NCI-H1417 treated with DMSO at 0.1 percent for 48 hours (cell line): ENCODE measurements around the gene PROM1.

Experiments
- DNase-seq: peaks from one replicate; lab custom pipeline; 2025; lab: John Stamatoyannopoulos, UW

The PROM1 gene

DNA sequence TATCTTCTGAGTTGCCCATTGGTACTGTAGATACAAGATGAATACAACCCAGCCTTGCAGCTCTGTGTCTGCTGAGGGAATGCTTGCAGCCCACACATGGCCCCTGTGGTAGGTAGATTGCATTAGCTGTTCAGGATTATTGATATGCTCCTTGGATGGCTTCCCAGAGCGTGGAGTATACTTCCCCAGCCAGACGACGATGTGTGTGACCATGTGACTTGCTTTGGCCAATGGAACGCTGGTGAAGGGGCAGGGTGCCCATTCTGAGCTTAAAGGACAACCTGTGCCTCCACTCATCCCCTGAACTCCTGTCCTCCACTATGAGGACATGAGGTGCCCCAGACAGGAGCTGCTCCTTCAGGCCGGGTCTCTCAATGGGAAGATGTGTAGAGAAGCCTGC is 96.9 kb downstream of the PROM1 start:
- DNase-seq = no peak

- DNase-seq = no peak
These were observed 100.2 kb downstream of the PROM1 start for GRCh38 chr4:15983610-15984009.

DNA sequence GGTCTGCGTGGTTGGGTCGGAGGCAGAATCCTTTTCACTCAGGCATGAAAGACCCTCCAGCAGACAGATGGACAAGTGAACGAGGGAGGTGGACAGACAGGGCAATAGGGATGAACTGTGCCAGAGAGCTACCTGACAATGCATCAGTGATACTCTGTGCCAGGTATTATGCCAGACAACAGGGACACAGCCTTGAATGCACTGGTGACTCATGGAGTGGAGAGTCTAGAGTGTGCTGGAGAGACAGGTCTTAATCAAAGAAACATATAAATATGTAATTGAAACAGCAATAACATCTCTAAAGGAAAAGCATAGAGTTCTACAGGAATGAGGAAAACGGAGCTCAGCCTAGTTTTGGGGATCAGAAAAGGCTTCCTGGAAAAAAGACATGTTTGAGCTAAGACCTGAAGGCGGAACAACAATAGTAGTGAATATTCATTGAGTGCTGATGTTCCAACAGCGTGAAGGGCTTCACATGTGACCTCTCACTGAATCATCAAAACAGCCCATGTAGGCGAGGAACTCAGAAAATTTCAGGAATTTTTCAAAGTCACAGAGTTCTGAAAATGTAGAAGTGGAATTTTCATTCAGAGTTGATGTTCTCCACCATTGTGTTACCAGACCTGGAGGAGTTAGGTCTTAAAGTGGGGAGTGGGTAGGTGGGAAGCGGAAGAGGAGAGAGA is 100.8 kb downstream of the PROM1 start:
- no peak for DNase-seq

GRCh38 chr4:15976456-15977447 is 107.1 kb downstream of the PROM1 start:
- no peak for DNase-seq

GRCh38 chr4:15971068-15971801 is 112.6 kb downstream of the PROM1 start:
- no peak for DNase-seq

GRCh38 chr4:15968551-15969300 is 115.1 kb downstream of the PROM1 start:
- no peak for DNase-seq

DNA sequence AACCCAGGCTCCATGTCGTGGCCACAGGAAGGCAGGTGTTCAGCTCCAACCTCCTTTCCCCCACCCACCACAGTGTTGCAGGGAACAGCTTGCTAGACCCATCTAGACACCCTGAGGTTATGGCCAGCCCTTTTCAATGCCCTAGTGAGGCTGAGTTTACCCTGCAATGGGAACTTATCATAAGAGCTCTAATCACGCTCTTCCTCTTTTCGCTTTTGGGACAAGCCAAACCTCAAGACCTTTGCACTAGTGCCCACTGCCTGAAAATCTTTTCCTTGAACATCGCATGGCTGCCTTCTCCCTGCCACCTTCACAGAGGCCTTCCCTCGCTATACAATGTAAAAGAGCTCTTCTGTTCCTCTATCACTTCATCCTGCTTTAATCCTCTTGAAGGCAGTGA is 118.5 kb downstream of the PROM1 start:
- no peak for DNase-seq

- no peak for DNase-seq
These were observed 119.7 kb downstream of the PROM1 start for GRCh38 chr4:15964159-15964558.

DNA sequence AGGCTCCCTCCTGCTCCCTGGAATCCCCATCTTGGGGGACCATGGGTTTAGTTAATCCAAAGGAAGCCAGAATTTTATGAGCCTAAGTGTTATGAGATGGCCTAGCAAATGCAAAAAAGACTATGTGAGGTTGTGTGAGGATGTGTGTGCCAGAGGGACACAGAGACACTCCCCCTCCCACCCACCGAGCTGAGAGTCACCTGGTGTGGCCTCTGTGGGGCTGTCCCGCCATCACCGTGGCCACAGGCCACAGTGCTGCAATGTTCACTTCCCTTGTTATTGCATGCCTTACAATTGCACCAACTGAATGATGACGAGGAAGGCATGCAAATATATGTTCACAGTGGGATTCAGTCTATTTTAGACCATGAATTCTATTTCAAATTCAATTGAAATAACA is 120.2 kb downstream of the PROM1 start:
- DNase-seq = no peak

DNA sequence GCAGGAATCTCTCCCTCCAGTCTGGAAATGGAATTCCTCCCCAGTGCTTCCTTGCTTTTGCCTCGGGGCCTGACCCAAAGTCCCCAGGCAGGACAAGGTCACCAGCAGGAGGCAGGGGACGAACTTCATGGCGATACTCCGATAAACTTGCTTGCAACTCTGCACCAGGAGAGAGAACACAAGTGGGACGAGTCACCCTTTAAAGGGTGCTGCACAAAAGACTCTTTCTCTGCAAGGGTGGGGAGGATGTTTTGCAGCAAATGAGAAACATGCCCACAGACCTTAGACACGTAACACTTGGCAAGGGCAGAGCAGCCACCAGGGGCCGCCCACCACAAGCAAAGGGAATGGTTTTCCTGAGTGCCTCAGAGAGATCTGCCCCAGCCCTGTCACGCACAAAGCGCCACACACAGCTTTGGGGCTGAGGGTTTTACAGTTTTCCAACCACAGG is 120.8 kb downstream of the PROM1 start, which contains the start of gene FGFBP2:
Gene FGFBP2, minus strand, starts transcription at position 175 of the 451 bp plus-strand sequence. Its CDS starts 46 bp downstream, at position 129.
- DNase-seq = no peak

DNA sequence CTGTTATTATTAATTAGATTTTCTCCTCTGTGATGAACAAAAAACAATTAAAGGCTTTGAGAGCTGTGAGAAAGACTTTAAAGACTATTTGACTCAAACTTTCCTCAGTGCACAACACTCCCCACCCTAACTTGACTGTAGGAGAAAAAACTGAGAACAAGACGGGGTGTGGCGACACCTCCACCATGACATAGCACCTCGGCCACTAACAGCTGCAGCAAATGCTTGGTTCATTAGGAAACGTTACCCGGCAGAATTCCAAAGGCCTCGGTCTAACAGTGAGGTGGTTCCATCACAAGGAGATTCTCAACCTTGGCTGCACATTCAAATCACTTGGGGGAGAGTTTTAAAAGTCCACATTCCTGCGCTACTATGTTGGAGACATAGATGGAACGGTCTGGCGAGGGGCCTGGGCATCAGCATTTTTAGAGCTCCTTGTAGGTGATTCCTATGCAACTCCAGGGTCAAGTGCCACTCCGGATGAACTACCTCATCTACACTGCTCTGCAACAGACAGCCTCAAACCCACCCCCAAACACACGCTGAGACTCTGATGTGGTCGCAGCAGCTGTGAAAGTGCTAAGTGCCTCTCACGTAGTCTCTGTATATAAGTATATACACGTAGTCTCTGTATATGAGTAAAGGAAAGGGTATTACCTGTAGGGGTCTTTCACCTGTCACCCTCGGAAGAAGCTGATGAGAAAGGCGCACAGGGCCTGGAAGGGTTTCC is 121.9 kb downstream of the PROM1 start:
- DNase-seq = no peak

DNA sequence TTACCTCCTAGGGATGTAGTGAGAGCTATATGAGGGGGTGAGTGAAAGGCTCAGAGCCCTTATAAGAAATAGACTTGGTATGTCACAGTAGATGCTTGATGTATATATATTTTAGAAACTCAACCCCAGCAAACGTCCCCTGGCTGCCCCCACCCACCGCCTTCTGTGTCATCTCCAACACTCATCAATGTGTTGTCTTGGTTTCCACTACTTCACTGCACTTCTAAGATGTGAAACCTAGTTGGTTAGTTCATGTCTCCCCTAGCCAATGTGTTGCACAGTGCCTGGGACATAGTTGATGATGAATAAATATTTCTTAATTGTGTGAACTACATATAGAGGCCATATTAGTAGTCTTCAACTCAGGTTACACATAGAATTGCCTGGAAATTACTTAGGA is 125.3 kb downstream of the PROM1 start:
- DNase-seq = no peak

GRCh38 chr4:15956179-15956850 is 127.5 kb downstream of the PROM1 start:
- no peak for DNase-seq

DNA sequence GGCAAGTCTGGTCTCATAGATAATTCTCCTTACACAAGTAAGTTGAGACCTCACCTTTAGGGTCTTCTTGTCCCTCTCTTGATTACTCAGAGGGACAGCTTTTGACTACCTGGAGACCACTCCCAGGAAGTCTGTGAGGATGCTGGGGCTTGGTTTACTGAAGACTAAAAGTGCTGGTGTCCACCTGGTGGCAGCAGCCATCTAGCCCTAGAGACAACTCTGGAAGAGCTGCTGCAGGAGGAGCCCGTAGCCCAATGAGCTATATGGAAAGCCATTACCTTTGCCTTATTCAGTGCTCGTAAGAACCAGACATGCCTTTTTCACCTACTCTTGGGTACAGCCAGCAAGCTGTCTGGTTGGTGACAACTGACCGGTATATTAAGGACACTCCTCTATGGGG is 128.2 kb downstream of the PROM1 start:
- no peak for DNase-seq

DNA sequence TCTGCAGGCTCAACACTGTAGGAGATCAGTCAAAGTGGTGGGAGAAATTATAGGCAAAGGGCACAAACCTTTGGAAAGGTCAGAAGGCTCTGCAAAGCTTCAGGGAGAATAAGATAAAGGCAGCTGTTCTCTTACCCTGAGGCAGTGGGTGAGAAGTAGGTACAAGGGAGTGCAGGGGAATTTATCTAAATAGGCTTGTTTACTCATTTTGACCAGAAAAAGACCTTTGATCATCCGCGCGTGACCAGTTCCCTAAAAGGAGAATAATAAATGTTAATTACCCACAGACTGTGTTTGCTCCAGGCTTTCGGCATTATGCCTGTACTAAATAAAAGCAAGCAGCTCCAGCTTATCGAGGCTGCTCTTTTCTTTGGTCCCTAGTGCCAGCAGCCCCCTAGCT is 130.2 kb downstream of the PROM1 start:
- no peak for DNase-seq

DNA sequence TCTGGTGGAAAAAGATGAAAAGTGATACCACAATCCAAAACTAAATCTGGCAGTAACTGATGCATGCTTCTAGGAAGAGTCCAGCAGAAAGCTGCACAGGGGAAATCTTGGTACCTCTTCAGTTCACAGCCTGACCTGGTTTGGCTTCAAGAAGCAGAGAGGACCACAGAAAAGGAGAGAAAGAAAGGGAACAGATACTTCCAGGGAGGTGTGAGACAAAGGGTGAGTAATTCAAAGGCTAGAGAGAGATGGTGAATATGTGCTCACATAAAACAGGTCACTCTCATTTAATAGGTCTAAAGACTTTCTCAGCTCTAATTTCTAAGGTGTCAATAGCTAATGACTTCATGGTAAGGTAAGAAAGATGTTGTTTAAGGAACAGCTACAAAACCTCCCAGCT is 132.0 kb downstream of the PROM1 start:
- DNase-seq = no peak

- DNase-seq = no peak
These were observed 135.0 kb downstream of the PROM1 start for GRCh38 chr4:15948826-15949225.

DNA sequence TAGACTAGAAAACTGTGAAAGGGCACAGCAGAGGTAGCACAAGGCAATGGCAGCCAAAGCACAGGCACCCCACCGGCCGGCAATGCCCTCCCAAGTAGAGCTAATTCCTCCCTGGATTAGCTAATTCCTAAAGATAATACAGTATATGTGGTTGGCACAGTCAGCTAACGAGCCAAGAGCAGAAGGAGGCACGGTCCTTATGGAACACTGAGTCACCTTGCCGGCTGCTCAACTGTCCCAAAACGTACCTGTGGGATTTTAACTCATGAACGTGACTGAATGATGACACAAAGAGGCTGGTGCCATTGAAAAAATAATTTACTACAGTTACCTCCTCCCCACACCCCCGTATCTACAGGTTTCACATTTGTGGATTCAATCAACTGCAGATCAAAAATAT is 136.1 kb downstream of the PROM1 start:
- DNase-seq = no peak

DNA sequence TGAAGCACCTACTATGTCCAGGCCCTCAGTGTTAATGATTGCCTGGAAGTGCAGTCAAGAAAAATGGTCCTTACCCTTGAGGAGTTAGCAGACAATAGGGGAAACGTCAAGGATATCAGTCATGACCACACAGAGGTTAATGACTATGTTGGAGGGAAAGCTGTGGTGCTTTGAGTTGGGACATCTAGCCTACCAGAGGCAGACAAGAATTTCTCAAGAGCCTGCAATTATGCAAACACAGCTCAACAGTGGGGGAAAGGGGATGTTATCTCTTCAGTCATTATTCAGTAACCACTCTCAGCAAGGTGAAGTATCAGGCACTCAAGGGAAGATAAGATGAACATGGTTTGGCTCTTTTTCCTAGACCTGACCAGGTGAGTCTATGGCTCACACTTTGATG is 138.3 kb downstream of the PROM1 start:
- no peak for DNase-seq

GRCh38 chr4:15944895-15945294 is 138.9 kb downstream of the PROM1 start:
- no peak for DNase-seq
